Endothelial cell of umbilical vein (primary cell): ENCODE data around the gene VCL. TPM values are rescaled to one million over a fixed set of nuclear protein-coding genes. Genes with fewer than 3 reads are reported as not detected.

ENCODE experiments used
- BruUV-seq: library from RNA; stranded (reverse); fragments of 400-500 nt; replicated peaks from 2 replicates; lab custom pipeline; 2021; lab: Mats Ljungman, UMichigan
- CTCF ChIA-PET: fragments of 300-600, 350-600 bp; sonication (Branson Sonifier 250); formaldehyde crosslinking; loops from one replicate; lab custom pipeline; 2021; ENCODE audit warnings: antibody characterized with exemption, inconsistent platforms; lab: Charles Lee
- POLR2A ChIA-PET: fragments of 300-600, 350-600 bp; sonication (Branson Sonifier 250); formaldehyde crosslinking; loops from one replicate; lab custom pipeline; 2021; ENCODE audit warnings: antibody characterized with exemption, inconsistent platforms; lab: Charles Lee
- DNase-seq: peaks from one replicate; pipeline ENCODE4 v3.0.0-alpha.2; 2011; ENCODE audit warnings: low read depth, low spot score
- FAIRE-seq: peaks from 2 replicates; lab custom pipeline; 2011; peaks lifted over from hg19 to GRCh38; lab: Jason Lieb, UNC
- H2AFZ ChIP-seq: 2 replicates; pipeline ENCODE4 v1.6.0; 2012; ENCODE audit warnings: low read depth, low read length, control low read depth, inconsistent platforms
- H3K27ac ChIP-seq: 2 replicates; pipeline ENCODE4 v1.5.1; 2011; ENCODE audit warnings: low read depth, mild to moderate bottlenecking, control low read depth, low read length, moderate library complexity; ENCODE audit not compliant: insufficient read depth
- H3K27me3 ChIP-seq, 2 experiments: 2 replicates each; pipeline versions ENCODE4 v1.6.0 to v1.6.1; 2011; ENCODE audit warnings: low read length in 2 of 2, mixed read lengths in 1 of 2; ENCODE audit not compliant: control insufficient read depth in 2 of 2, insufficient read depth in 2 of 2
- H3K36me3 ChIP-seq, 2 experiments: 2 replicates in 1 of 2; 3 replicates in 1 of 2; pipeline ENCODE4 v1.5.1; 2011; ENCODE audit warnings: low read length in 2 of 2, mild to moderate bottlenecking in 1 of 2, moderate library complexity in 1 of 2; ENCODE audit not compliant: control insufficient read depth in 2 of 2, insufficient read depth in 2 of 2; ENCODE audit errors: extremely low read depth in 1 of 2
- H3K4me1 ChIP-seq: 3 replicates; pipeline ENCODE4 v1.5.1; 2011; ENCODE audit warnings: mild to moderate bottlenecking, low read length; ENCODE audit not compliant: control insufficient read depth, insufficient read depth; ENCODE audit errors: extremely low read depth
- H3K4me2 ChIP-seq: 2 replicates; pipeline ENCODE4 v1.6.1; 2011; ENCODE audit warnings: low read length, control low read depth, mixed read lengths; ENCODE audit not compliant: insufficient read depth
- H3K4me3 ChIP-seq, 3 experiments: fragments of 200-600 bp in 1 of 3; sonication (generic), shearing (Covaris generic) in 1 of 3; replicated peaks in 1 of 3; 2 replicates each; pipeline ENCODE4 v1.5.1; 2011 to 2016; ENCODE audit warnings: control low read depth in 3 of 3, low read length in 3 of 3, mild to moderate bottlenecking in 2 of 3, inconsistent platforms in 1 of 3, low read depth in 1 of 3, moderate library complexity in 1 of 3; ENCODE audit not compliant: insufficient read depth in 1 of 3
- H3K79me2 ChIP-seq: 2 replicates; pipeline ENCODE4 v1.6.0; 2012; ENCODE audit warnings: low read length, inconsistent platforms; ENCODE audit not compliant: control insufficient read depth, insufficient read depth
- H3K9ac ChIP-seq: replicated peaks from 2 replicates; pipeline ENCODE3; 2011; ENCODE audit warnings: low read length, control low read depth; ENCODE audit not compliant: insufficient read depth; ENCODE audit errors: extremely low read depth
- H3K9me1 ChIP-seq: replicated peaks from 3 replicates; pipeline ENCODE4 v1.6.0; 2011; ENCODE audit warnings: mild to moderate bottlenecking, low read length; ENCODE audit not compliant: control insufficient read depth, insufficient read depth; ENCODE audit errors: extremely low read depth
- H3K9me3 ChIP-seq: replicated peaks from 2 replicates; pipeline ENCODE4 v1.5.1; 2012; ENCODE audit warnings: low read length, inconsistent platforms; ENCODE audit not compliant: control insufficient read depth, insufficient read depth
- H4K20me1 ChIP-seq: replicated peaks from 2 replicates; pipeline ENCODE3; 2011; ENCODE audit warnings: mild to moderate bottlenecking, low read length; ENCODE audit not compliant: control insufficient read depth, insufficient read depth; ENCODE audit errors: extremely low read depth
- CTCF ChIP-seq, 2 donors: IDR thresholded peaks; 1 replicate in 1 of 2; 2 replicates in 1 of 2; pipeline ENCODE4 v1.5.1; 2011; ENCODE audit warnings: low read length in 2 of 2, mild to moderate bottlenecking in 2 of 2, moderate library complexity in 2 of 2, control low read depth in 1 of 2, inconsistent platforms in 1 of 2, low read depth in 1 of 2; ENCODE audit not compliant: insufficient read depth in 1 of 2; ENCODE audit errors: extremely low read depth in 1 of 2
- EZH2 ChIP-seq: IDR thresholded peaks from 2 replicates; pipeline ENCODE4 v1.6.1; 2012; ENCODE audit warnings: borderline replicate concordance, low read depth, mild to moderate bottlenecking, moderate library complexity, low read length, inconsistent platforms; ENCODE audit not compliant: severe bottlenecking
- FOS ChIP-seq: IDR thresholded peaks from 2 replicates; pipeline ENCODE4 v1.6.1; 2011; ENCODE audit warnings: mild to moderate bottlenecking, low read length, moderate library complexity, borderline replicate concordance; ENCODE audit not compliant: insufficient read depth
- GATA2 ChIP-seq: IDR thresholded peaks from 2 replicates; pipeline ENCODE4 v1.7.0; 2011; ENCODE audit warnings: low read depth, mild to moderate bottlenecking, moderate library complexity, mixed read lengths, low read length; ENCODE audit not compliant: insufficient read length, insufficient read depth
- JUN ChIP-seq: IDR thresholded peaks from 2 replicates; pipeline ENCODE4 v1.6.1; 2011; ENCODE audit warnings: borderline replicate concordance, low read depth; ENCODE audit not compliant: insufficient read length, insufficient read depth
- MYC ChIP-seq: IDR thresholded peaks from one replicate; pipeline ENCODE4 v1.6.1; 2011; ENCODE audit warnings: mild to moderate bottlenecking, low read depth, low read length
- POLR2A ChIP-seq: IDR thresholded peaks from 2 replicates; pipeline ENCODE4 v1.6.1; 2012; ENCODE audit warnings: low read depth, mild to moderate bottlenecking, control low read depth, low read length
- POLR2AphosphoS5 ChIP-seq: IDR thresholded peaks from 2 replicates; pipeline ENCODE4 v1.6.1; 2012; ENCODE audit warnings: low read depth, mild to moderate bottlenecking, control low read depth, low read length, moderate library complexity; ENCODE audit not compliant: insufficient read depth
- dilution Hi-C: fragments of 300-500 bp; cut with MboI; formaldehyde crosslinking; loops from one replicate; pipeline ENCODE4 v1.15.0; 2019; ENCODE audit warnings: low sequenced_read_pairs; ENCODE audit not compliant: extremely low pct_ligation_motif_present
- intact Hi-C: fragments of 100-400 bp; cut with micrococcal nuclease; formaldehyde crosslinking; loops from one replicate; pipeline ENCODE4 v1.10.0; 2022
- polyA plus RNA-seq, 4 experiments: library from polyadenylated mRNA; depleted of rRNA in 3 of 4; stranded (reverse) in 3 of 4; unstranded in 1 of 4; fragments of >200 nt; gene quantifications; 2 replicates each; pipeline versions ENCODE4 v1.2.1 to v1.2.3, GENCODE V29; 2011 to 2012; ENCODE audit warnings: missing spikeins in 1 of 4
- total RNA-seq: library from RNA; stranded (reverse); gene quantifications from 2 replicates; pipeline ENCODE4 v1.2.3, GENCODE V29; 2021
- TF ChIP-seq, protein P1 (sequence below): IDR thresholded peaks from 2 replicates; pipeline ENCODE4 v1.6.1; 2011; ENCODE audit not compliant: insufficient read depth, insufficient read length

VCL gene
- total and polyA plus RNA-seq, 2 donors (not counting 3 experiments of a cell fraction or from before 2014, with no cell fraction given): 95.4 to 231 TPM

DNA sequence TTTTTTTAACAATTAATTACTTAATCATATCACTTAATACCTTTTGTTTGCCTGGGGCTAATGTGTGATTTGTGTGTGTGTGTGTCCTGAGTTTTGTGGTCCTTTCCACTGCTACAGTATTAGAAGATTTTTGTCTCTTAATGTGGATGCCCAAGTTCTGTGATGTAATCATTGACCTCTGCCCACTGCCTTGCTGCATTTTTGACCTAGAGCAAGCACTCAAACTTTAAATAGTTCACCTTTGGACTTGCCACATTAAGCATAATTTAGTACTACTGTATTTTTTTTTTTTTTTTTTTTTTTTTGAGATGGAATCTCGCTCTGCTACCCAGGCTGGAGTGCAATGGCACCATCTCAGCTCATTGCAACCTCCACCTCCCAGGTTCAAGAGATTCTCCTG, 52.7 kb downstream of the VCL start:
- dilution Hi-C loops (no loop called here), intact Hi-C loops (no loop called here)
- TF ChIP-seq MYC (no peak), GATA2 (no peak), JUN (no peak), CTCF (IDR thresholded peaks at IDR 0.05; ENCODE audit: extremely low read depth in 1 of 2, insufficient read depth in 1 of 2, low read depth in 1 of 2, low read length in 2 of 2) (no peak), POLR2A (no peak)
- no peaks in the 10 kb centered on the region for H4K20me1 ChIP-seq
- peaks cover 91% of the 10 kb centered on the region for H3K79me2 ChIP-seq
- POLR2A ChIA-PET: no interaction called here
- H3K27me3 ChIP-seq: no peaks in the 10 kb centered on the region
- H3K9me3 ChIP-seq: no peaks in the 10 kb centered on the region
- H3K4me2 ChIP-seq: no peak overlapping the region
- no peak overlapping the region for H3K4me3 ChIP-seq
- no peak for DNase-seq
- peaks cover 4% of the 10 kb centered on the region for H3K4me1 ChIP-seq
- H3K9me1 ChIP-seq: no peaks in the 10 kb centered on the region
- no TSS peak for BruUV-seq
- peaks cover 0 to 9% of the 10 kb centered on the region in 2 experiments for H3K36me3 ChIP-seq
- CTCF ChIA-PET: interaction anchor here (0.6 to 6.0 kb wide), 7 partner anchors 10 to 30 kb away, joined by 3 to 32 read pairs (median 8); no protein-coding TSS in a partner anchor
- no peak overlapping the region for H2AFZ ChIP-seq
- FAIRE-seq: no peak
- no peak overlapping the region for H3K27ac ChIP-seq
- no peak overlapping the region for H3K9ac ChIP-seq

GRCh38 chr10:74051736-74052342, 53.9 kb downstream of the VCL start:
- H3K27me3 ChIP-seq: no peaks in the 10 kb centered on the region
- H3K9me1 ChIP-seq: no peaks in the 10 kb centered on the region
- no peaks in the 10 kb centered on the region for H3K9me3 ChIP-seq
- POLR2A ChIA-PET: interaction anchor here (0.6 kb wide), 1 partner anchor 59 kb away, joined by 3 read pairs; no protein-coding TSS in a partner anchor
- no peaks in the 10 kb centered on the region for H4K20me1 ChIP-seq
- no peak for FAIRE-seq
- no peak for DNase-seq
- H3K4me1 ChIP-seq: peaks cover 16% of the 10 kb centered on the region
- CTCF ChIA-PET: interaction anchor here (0.6 to 6.0 kb wide), 9 partner anchors 12 to 96 kb away, joined by 3 to 32 read pairs (median 4); no protein-coding TSS in a partner anchor
- TF ChIP-seq, protein P1, sequence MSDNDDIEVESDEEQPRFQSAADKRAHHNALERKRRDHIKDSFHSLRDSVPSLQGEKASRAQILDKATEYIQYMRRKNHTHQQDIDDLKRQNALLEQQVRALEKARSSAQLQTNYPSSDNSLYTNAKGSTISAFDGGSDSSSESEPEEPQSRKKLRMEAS: no peak
- TF ChIP-seq CTCF (IDR thresholded peaks at IDR 0.05; ENCODE audit: extremely low read depth in 1 of 2, insufficient read depth in 1 of 2, low read depth in 1 of 2, low read length in 2 of 2): no peak
- TF ChIP-seq EZH2: no peak
- no peak for TF ChIP-seq POLR2A
- no peak for TF ChIP-seq JUN
- no peak for TF ChIP-seq MYC
- TF ChIP-seq POLR2AphosphoS5: no peak
- TF ChIP-seq FOS: no peak
- TF ChIP-seq GATA2: no peak
- no peak overlapping the region for H3K4me2 ChIP-seq
- intact Hi-C loops (no loop called here), dilution Hi-C loops (no loop called here)
- H3K36me3 ChIP-seq: peaks cover 0 to 6% of the 10 kb centered on the region in 2 experiments
- no TSS peak for BruUV-seq
- peaks cover 86% of the 10 kb centered on the region for H3K79me2 ChIP-seq
- no peak overlapping the region for H3K4me3 ChIP-seq
- no peak overlapping the region for H3K27ac ChIP-seq
- H2AFZ ChIP-seq: no peak overlapping the region
- H3K9ac ChIP-seq: no peak overlapping the region
